Kidney tubule cell (primary cell): ENCODE data around the gene STK32B.
A peak's percentile ranks its signal among the peaks of the same experiment; 100 is the strongest.

Experiments used
- DNase-seq: peaks from one replicate; pipeline ENCODE4 v3.0.0-alpha.2; 2018; ENCODE audit warnings: low spot score

Gene STK32B

GRCh38 chr4:5069901-5070300, 18.6 kb downstream of the STK32B start:
- DNase-seq: peak; percentile 58

GRCh38 chr4:5072948-5073347, 21.7 kb downstream of the STK32B start:
- no peak for DNase-seq

- DNase-seq: no peak
Measured at GRCh38 chr4:5078009-5078408, 26.7 kb downstream of the STK32B start.

- peak; percentile 18 for DNase-seq
Measured at GRCh38 chr4:5079581-5079980, 28.3 kb downstream of the STK32B start.

- no peak for DNase-seq
Measured at GRCh38 chr4:5081441-5081999, 30.2 kb downstream of the STK32B start.

- peak; percentile 51 for DNase-seq
Measured at GRCh38 chr4:5082376-5082775, 31.1 kb downstream of the STK32B start.

GRCh38 chr4:5084911-5085475, 33.7 kb downstream of the STK32B start:
- DNase-seq: peak; percentile 35

GRCh38 chr4:5086535-5086934, 35.3 kb downstream of the STK32B start:
- no peak for DNase-seq

GRCh38 chr4:5096261-5096660, 45.0 kb downstream of the STK32B start:
- no peak for DNase-seq

GRCh38 chr4:5098176-5098575, 46.9 kb downstream of the STK32B start:
- DNase-seq: no peak

GRCh38 chr4:5100336-5100735, 49.1 kb downstream of the STK32B start:
- DNase-seq: no peak

- no peak for DNase-seq
Measured at GRCh38 chr4:5100986-5101385, 49.7 kb downstream of the STK32B start.

- DNase-seq: peak; percentile 12
Measured at GRCh38 chr4:5101571-5101970, 50.3 kb downstream of the STK32B start.

GRCh38 chr4:5110901-5111300, 59.6 kb downstream of the STK32B start:
- DNase-seq: no peak

- no peak for DNase-seq
Measured at GRCh38 chr4:5112333-5113095, 61.2 kb downstream of the STK32B start.

- peak; percentile 62 for DNase-seq
Measured at GRCh38 chr4:5114950-5115349, 63.7 kb downstream of the STK32B start.

GRCh38 chr4:5118091-5118786, 67.0 kb downstream of the STK32B start:
- DNase-seq: peak; percentile 71

GRCh38 chr4:5118994-5119835, 67.9 kb downstream of the STK32B start:
- no peak for DNase-seq

- no peak for DNase-seq
Measured at GRCh38 chr4:5120067-5120466, 68.8 kb downstream of the STK32B start.

GRCh38 chr4:5120468-5120867, 69.2 kb downstream of the STK32B start:
- peak; percentile 53 for DNase-seq

GRCh38 chr4:5122114-5122513, 70.8 kb downstream of the STK32B start:
- DNase-seq: no peak

GRCh38 chr4:5124876-5125275, 73.6 kb downstream of the STK32B start:
- no peak for DNase-seq
